Measurements from ENCODE around the gene ARHGEF26.

Gene ARHGEF26

GRCh38 chr3:154275965-154276364, 154.8 kb downstream of the ARHGEF26 start:
- FAIRE-seq: no peak

- no peak for FAIRE-seq
These were observed 159.0 kb downstream of the ARHGEF26 start for GRCh38 chr3:154280161-154280560.

GRCh38 chr3:154285221-154285620, 164.0 kb downstream of the ARHGEF26 start:
- no peak for FAIRE-seq

GRCh38 chr3:154290187-154290586, 169.0 kb downstream of the ARHGEF26 start:
- FAIRE-seq: no peak

DNA sequence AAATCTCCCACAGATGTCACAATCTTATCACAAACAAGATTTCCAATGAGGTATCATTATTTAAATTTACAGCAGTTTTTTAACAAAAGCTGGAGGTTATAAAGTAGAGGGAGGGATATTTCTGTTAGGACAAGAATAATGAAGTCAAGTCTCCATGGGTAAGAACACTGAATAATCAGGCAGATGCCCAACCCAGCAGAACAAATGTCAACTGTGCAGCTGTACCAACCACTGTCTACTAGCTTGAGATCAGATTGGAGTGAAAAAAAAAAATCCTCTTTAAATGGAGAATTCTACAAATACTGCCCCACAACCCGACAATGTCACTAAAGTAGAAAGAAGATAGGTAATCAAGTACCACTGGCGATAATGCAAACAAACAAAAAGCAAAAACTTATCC, 172.8 kb downstream of the ARHGEF26 start:
- FAIRE-seq: no peak

- no peak for FAIRE-seq
These were observed 180.4 kb downstream of the ARHGEF26 start for GRCh38 chr3:154301561-154301960.

DNA sequence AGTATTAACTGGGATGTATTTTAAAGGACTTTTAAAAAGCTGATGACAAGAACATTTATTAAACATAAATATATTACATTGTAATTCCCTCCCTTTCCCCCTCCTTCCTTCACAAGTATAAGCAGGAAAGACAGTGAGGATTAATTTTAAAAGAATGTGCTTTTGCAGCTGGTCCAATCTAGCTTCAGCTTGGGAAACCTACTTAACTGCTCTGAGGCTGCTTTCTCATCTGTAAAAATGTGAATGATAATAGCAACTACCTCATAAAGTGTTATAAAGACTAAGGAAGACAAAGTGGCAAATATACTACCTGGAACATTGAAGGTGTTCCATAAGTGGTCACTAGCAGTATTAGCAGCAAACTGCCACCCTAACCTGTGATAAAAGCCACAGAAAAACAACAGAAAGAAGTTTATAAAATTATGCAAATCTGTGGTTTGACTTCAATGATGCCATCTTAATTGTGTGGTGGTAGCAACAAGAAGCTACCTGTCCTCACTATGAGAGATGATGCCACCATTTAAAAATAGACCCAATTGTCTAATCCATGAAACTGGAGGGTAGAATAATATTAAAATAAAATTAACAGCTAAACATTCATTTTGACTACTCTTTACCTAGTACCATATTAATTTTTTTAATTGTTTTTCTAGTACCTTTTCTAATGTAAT, 183.1 kb downstream of the ARHGEF26 start:
- FAIRE-seq: no peak

GRCh38 chr3:154304936-154305335, 183.7 kb downstream of the ARHGEF26 start:
- no peak for FAIRE-seq

DNA sequence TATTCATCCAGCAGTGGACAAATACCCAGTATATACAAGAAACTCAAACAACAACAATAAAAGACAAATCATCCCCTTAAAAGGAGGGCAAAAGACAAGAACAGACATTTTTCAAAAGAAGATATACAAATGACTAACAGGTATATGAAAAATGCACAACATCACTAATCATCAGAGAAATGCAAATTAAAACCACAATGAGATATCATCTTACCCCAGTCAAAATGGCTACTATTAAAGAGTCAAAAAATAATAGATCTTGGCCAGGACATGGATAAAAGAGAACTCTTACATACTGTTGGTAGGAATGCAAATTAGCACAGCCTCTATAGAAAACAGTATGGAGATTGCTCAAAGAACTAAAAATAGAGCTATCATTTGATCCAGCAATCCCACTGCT, 186.2 kb downstream of the ARHGEF26 start:
- no peak for FAIRE-seq

Data from A204.1 (cell line).